ENCODE measurements around the gene C11orf21. TPM values are rescaled to one million over a fixed set of nuclear protein-coding genes. Genes with fewer than 3 reads are reported as not detected.

Gene C11orf21
- total and polyA plus RNA-seq, 4 donors, result 0.46 to 2.1 (median 1.4) TPM; not detected in 1

GRCh38 chr11:2297623-2298030, 4.1 kb downstream of the C11orf21 start:
- H3K36me3 ChIP-seq (ENCODE audit: control insufficient read depth in 1 of 2, insufficient read depth in 2 of 2, low read length in 1 of 2), result no peaks in the 10 kb centered on the region
- ATAC-seq (ENCODE audit: low FRiP score) (no peak), DNase-seq (peak; percentile 2 to 5)
- 45 to 65% methylated on average over 1 of the region's 1 CpG for WGBS, 2 donors
- no peaks in the 10 kb centered on the region for H3K9me3 ChIP-seq (ENCODE audit: control insufficient read depth, low read length)
- H3K4me3 ChIP-seq (ENCODE audit: low read length in 2 of 2), result no peak overlapping the region
- intact Hi-C loops (cut with DNase I), result no loop called here
- H3K27me3 ChIP-seq (ENCODE audit: control insufficient read depth in 1 of 2, insufficient read depth in 2 of 2, low read length in 1 of 2), result no peaks in the 10 kb centered on the region
- H3K27ac ChIP-seq (ENCODE audit: low read depth in 1 of 2, low read length in 2 of 2), result no peak overlapping the region
- H3K4me1 ChIP-seq (ENCODE audit: control insufficient read depth in 1 of 2, insufficient read depth in 2 of 2, low read length in 2 of 2), result no peaks in the 10 kb centered on the region

- no peaks in the 10 kb centered on the region for H3K9me3 ChIP-seq (ENCODE audit: control insufficient read depth, low read length)
- H3K4me1 ChIP-seq (ENCODE audit: control insufficient read depth in 1 of 2, insufficient read depth in 2 of 2, low read length in 2 of 2), result no peaks in the 10 kb centered on the region
- H3K27me3 ChIP-seq (ENCODE audit: control insufficient read depth in 1 of 2, insufficient read depth in 2 of 2, low read length in 1 of 2), result no peaks in the 10 kb centered on the region
- H3K4me3 ChIP-seq (ENCODE audit: low read length in 2 of 2), result no peak overlapping the region
- 89 to 91% methylated on average over 13 of the region's 13 CpGs for WGBS, 2 donors
- H3K36me3 ChIP-seq (ENCODE audit: control insufficient read depth in 1 of 2, insufficient read depth in 2 of 2, low read length in 1 of 2), result no peaks in the 10 kb centered on the region
- no peak overlapping the region for H3K27ac ChIP-seq (ENCODE audit: low read depth in 1 of 2, low read length in 2 of 2)
- ATAC-seq (ENCODE audit: low FRiP score), result no peak
- intact Hi-C loops (cut with DNase I), result no loop called here
- peak; percentile 29 to 65 for DNase-seq
Measured at GRCh38 chr11:2296913-2297622, 4.7 kb downstream of the C11orf21 start.

GRCh38 chr11:2295971-2296912, 5.5 kb downstream of the C11orf21 start:
- H3K9me3 ChIP-seq (ENCODE audit: control insufficient read depth, low read length), result no peaks in the 10 kb centered on the region
- DNase-seq (peak; percentile 29 to 57), ATAC-seq (ENCODE audit: low FRiP score) (no peak)
- no peaks in the 10 kb centered on the region for H3K36me3 ChIP-seq (ENCODE audit: control insufficient read depth in 1 of 2, insufficient read depth in 2 of 2, low read length in 1 of 2)
- no peak overlapping the region for H3K27ac ChIP-seq (ENCODE audit: low read depth in 1 of 2, low read length in 2 of 2)
- WGBS, 2 donors, result 86 to 87% methylated on average over 12 to 17 of the region's 17 CpGs
- H3K4me3 ChIP-seq (ENCODE audit: low read length in 2 of 2), result no peak overlapping the region
- H3K27me3 ChIP-seq (ENCODE audit: control insufficient read depth in 1 of 2, insufficient read depth in 2 of 2, low read length in 1 of 2), result no peaks in the 10 kb centered on the region
- intact Hi-C loops (cut with DNase I), result no loop called here
- no peaks in the 10 kb centered on the region for H3K4me1 ChIP-seq (ENCODE audit: control insufficient read depth in 1 of 2, insufficient read depth in 2 of 2, low read length in 2 of 2)

- no peaks in the 10 kb centered on the region for H3K4me1 ChIP-seq (ENCODE audit: control insufficient read depth in 1 of 2, insufficient read depth in 2 of 2, low read length in 2 of 2)
- H3K9me3 ChIP-seq (ENCODE audit: control insufficient read depth, low read length), result no peaks in the 10 kb centered on the region
- 85 to 87% methylated on average over 8 of the region's 8 CpGs for whole genome bisulfite sequencing, 2 donors
- H3K27me3 ChIP-seq (ENCODE audit: control insufficient read depth in 1 of 2, insufficient read depth in 2 of 2, low read length in 1 of 2), result no peaks in the 10 kb centered on the region
- no peak overlapping the region for H3K4me3 ChIP-seq (ENCODE audit: low read length in 2 of 2)
- DNase-seq (peak; percentile 39 to 53), ATAC-seq (ENCODE audit: low FRiP score) (no peak)
- intact Hi-C loops (cut with DNase I), result no loop called here
- no peak overlapping the region for H3K27ac ChIP-seq (ENCODE audit: low read depth in 1 of 2, low read length in 2 of 2)
- no peaks in the 10 kb centered on the region for H3K36me3 ChIP-seq (ENCODE audit: control insufficient read depth in 1 of 2, insufficient read depth in 2 of 2, low read length in 1 of 2)
Measured at GRCh38 chr11:2294926-2295290, 6.8 kb downstream of the C11orf21 start.

- DNase-seq (peak; percentile 64 to 67), ATAC-seq (ENCODE audit: low FRiP score) (no peak)
- Histone ChIP-seq H3K9me3 (ENCODE audit: control insufficient read depth, low read length) (no peaks in the 10 kb centered on the region), H3K4me1 (ENCODE audit: control insufficient read depth in 1 of 2, insufficient read depth in 2 of 2, low read length in 2 of 2) (no peaks in the 10 kb centered on the region), H3K4me3 (ENCODE audit: low read length in 2 of 2) (no peak overlapping the region), H3K27me3 (ENCODE audit: control insufficient read depth in 1 of 2, insufficient read depth in 2 of 2, low read length in 1 of 2) (no peaks in the 10 kb centered on the region), H3K27ac (ENCODE audit: low read depth in 1 of 2, low read length in 2 of 2) (no peak overlapping the region), H3K36me3 (ENCODE audit: control insufficient read depth in 1 of 2, insufficient read depth in 2 of 2, low read length in 1 of 2) (no peaks in the 10 kb centered on the region)
- intact Hi-C loops (cut with DNase I), result no loop called here
- WGBS, 2 donors, result 81 to 83% methylated on average over 27 of the region's 27 CpGs
Measured at GRCh38 chr11:2293984-2294925, 7.5 kb downstream of the C11orf21 start.

- DNase-seq (peak in 1 of 2 donors; percentile 59), ATAC-seq (ENCODE audit: low FRiP score) (no peak)
- Histone ChIP-seq H3K27ac (ENCODE audit: low read depth in 1 of 2, low read length in 2 of 2) (no peak overlapping the region), H3K27me3 (ENCODE audit: control insufficient read depth in 1 of 2, insufficient read depth in 2 of 2, low read length in 1 of 2) (no peaks in the 10 kb centered on the region), H3K36me3 (ENCODE audit: control insufficient read depth in 1 of 2, insufficient read depth in 2 of 2, low read length in 1 of 2) (no peaks in the 10 kb centered on the region), H3K4me1 (ENCODE audit: control insufficient read depth in 1 of 2, insufficient read depth in 2 of 2, low read length in 2 of 2) (no peaks in the 10 kb centered on the region), H3K4me3 (ENCODE audit: low read length in 2 of 2) (no peak overlapping the region), H3K9me3 (ENCODE audit: control insufficient read depth, low read length) (no peaks in the 10 kb centered on the region)
- WGBS, 2 donors, result 80 to 87% methylated on average over 20 of the region's 20 CpGs
- intact Hi-C loops (cut with DNase I), result no loop called here
Measured at GRCh38 chr11:2293531-2293971, 8.2 kb downstream of the C11orf21 start.

- no peaks in the 10 kb centered on the region for H3K27me3 ChIP-seq (ENCODE audit: control insufficient read depth in 1 of 2, insufficient read depth in 2 of 2, low read length in 1 of 2)
- no peaks in the 10 kb centered on the region for H3K9me3 ChIP-seq (ENCODE audit: control insufficient read depth, low read length)
- intact Hi-C loops (cut with DNase I), result no loop called here
- no peak overlapping the region for H3K4me3 ChIP-seq (ENCODE audit: low read length in 2 of 2)
- ATAC-seq (ENCODE audit: low FRiP score) (no peak), DNase-seq (peak in 1 of 2 donors; percentile 64)
- H3K4me1 ChIP-seq (ENCODE audit: control insufficient read depth in 1 of 2, insufficient read depth in 2 of 2, low read length in 2 of 2), result no peaks in the 10 kb centered on the region
- H3K36me3 ChIP-seq (ENCODE audit: control insufficient read depth in 1 of 2, insufficient read depth in 2 of 2, low read length in 1 of 2), result no peaks in the 10 kb centered on the region
- no peak overlapping the region for H3K27ac ChIP-seq (ENCODE audit: low read depth in 1 of 2, low read length in 2 of 2)
- 19 to 25% methylated on average over 10 of the region's 10 CpGs for WGBS, 2 donors
Measured at GRCh38 chr11:2290351-2290841, 11.3 kb downstream of the C11orf21 start.

GRCh38 chr11:2289859-2290258, 11.9 kb downstream of the C11orf21 start:
- Histone ChIP-seq H3K9me3 (ENCODE audit: control insufficient read depth, low read length) (peaks cover 2% of the 10 kb centered on the region), H3K36me3 (ENCODE audit: control insufficient read depth in 1 of 2, insufficient read depth in 2 of 2, low read length in 1 of 2) (no peaks in the 10 kb centered on the region), H3K27ac (ENCODE audit: low read depth in 1 of 2, low read length in 2 of 2) (no peak overlapping the region), H3K4me1 (ENCODE audit: control insufficient read depth in 1 of 2, insufficient read depth in 2 of 2, low read length in 2 of 2) (no peaks in the 10 kb centered on the region), H3K27me3 (ENCODE audit: control insufficient read depth in 1 of 2, insufficient read depth in 2 of 2, low read length in 1 of 2) (no peaks in the 10 kb centered on the region), H3K4me3 (ENCODE audit: low read length in 2 of 2) (no peak overlapping the region)
- intact Hi-C loops (cut with DNase I), result no loop called here
- no peak for ATAC-seq (ENCODE audit: low FRiP score)
- 68 to 78% methylated on average over 10 of the region's 10 CpGs for WGBS, 2 donors
- DNase-seq, result peak in 1 of 2 donors; percentile 34
